Progenitor cell of endocrine pancreas (in vitro differentiated cells): ENCODE data around the gene DACT2. TPM values are rescaled to one million over a fixed set of nuclear protein-coding genes. Genes with fewer than 3 reads are reported as not detected.

ENCODE experiments used
- DNase-seq: peaks from one replicate; pipeline ENCODE4 v3.0.0; 2021; ENCODE audit warnings: low spot score; ENCODE audit not compliant: unreplicated experiment
- H3K27ac Mint-ChIP-seq: 2 replicates; pipeline ENCODE4 v1.8.0; 2021; ENCODE audit warnings: mild to moderate bottlenecking, moderate library complexity, mixed read lengths
- H3K27me3 Mint-ChIP-seq: 2 replicates; pipeline ENCODE4 v1.8.0; 2021; ENCODE audit warnings: mixed read lengths
- H3K36me3 Mint-ChIP-seq: 2 replicates; pipeline ENCODE4 v1.8.0; 2022; ENCODE audit warnings: mixed read lengths; ENCODE audit not compliant: insufficient read depth
- H3K4me1 Mint-ChIP-seq: 2 replicates; pipeline ENCODE4 v1.8.0; 2021; ENCODE audit warnings: low read depth, mixed read lengths
- H3K4me3 Mint-ChIP-seq: 2 replicates; pipeline ENCODE4 v1.8.0; 2021; ENCODE audit warnings: low read depth, mild to moderate bottlenecking, moderate library complexity, mixed read lengths
- H3K9me3 Mint-ChIP-seq: 2 replicates; pipeline ENCODE4 v1.8.0; 2021; ENCODE audit warnings: low read depth, mixed read lengths
- total RNA-seq: library from RNA; stranded (reverse); gene quantifications from 2 replicates; pipeline ENCODE4 v1.2.1, GENCODE V29; 2021
- TF ChIP-seq, protein P1 (sequence below): fragments of 200-600 bp; sonication (generic); IDR thresholded peaks from one replicate; pipeline ENCODE4 v1.5.0; 2021; ENCODE audit warnings: antibody characterized with exemption, mild to moderate bottlenecking; ENCODE audit not compliant: unreplicated experiment

The DACT2 gene
- total RNA-seq, 1 donor from 2014 or later, result 33.2 TPM

DNA sequence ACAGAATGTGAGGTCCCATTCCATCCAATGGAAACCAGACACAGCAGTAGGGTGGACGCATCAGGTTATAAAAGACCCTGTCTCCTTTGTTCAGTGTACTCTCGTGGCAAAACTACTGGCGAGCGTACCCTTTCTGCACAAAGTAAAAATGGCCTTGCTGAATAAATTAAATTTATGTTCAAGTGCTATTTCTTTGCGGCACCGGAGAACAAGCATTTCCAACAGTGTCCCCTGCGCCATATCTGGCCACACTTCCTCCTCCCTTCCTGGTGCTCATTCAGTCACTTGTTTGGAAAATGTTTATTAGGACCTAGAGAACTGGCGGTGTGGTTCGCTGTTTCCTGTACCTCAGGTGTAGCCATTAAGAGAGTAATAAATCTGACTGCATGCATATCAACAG, 46.9 kb upstream of the DACT2 start:
- Mint-ChIP-seq H3K4me1 (peaks cover 14% of the 10 kb centered on the region), H3K27ac (no peak overlapping the region), H3K9me3 (peaks cover under 1% of the 10 kb centered on the region), H3K36me3 (peaks cover 2% of the 10 kb centered on the region), H3K27me3 (peaks cover 24% of the 10 kb centered on the region), H3K4me3 (no peak overlapping the region)
- TF ChIP-seq, protein P1, sequence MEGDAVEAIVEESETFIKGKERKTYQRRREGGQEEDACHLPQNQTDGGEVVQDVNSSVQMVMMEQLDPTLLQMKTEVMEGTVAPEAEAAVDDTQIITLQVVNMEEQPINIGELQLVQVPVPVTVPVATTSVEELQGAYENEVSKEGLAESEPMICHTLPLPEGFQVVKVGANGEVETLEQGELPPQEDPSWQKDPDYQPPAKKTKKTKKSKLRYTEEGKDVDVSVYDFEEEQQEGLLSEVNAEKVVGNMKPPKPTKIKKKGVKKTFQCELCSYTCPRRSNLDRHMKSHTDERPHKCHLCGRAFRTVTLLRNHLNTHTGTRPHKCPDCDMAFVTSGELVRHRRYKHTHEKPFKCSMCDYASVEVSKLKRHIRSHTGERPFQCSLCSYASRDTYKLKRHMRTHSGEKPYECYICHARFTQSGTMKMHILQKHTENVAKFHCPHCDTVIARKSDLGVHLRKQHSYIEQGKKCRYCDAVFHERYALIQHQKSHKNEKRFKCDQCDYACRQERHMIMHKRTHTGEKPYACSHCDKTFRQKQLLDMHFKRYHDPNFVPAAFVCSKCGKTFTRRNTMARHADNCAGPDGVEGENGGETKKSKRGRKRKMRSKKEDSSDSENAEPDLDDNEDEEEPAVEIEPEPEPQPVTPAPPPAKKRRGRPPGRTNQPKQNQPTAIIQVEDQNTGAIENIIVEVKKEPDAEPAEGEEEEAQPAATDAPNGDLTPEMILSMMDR, result no peak
- DNase-seq, result no peak

DNA sequence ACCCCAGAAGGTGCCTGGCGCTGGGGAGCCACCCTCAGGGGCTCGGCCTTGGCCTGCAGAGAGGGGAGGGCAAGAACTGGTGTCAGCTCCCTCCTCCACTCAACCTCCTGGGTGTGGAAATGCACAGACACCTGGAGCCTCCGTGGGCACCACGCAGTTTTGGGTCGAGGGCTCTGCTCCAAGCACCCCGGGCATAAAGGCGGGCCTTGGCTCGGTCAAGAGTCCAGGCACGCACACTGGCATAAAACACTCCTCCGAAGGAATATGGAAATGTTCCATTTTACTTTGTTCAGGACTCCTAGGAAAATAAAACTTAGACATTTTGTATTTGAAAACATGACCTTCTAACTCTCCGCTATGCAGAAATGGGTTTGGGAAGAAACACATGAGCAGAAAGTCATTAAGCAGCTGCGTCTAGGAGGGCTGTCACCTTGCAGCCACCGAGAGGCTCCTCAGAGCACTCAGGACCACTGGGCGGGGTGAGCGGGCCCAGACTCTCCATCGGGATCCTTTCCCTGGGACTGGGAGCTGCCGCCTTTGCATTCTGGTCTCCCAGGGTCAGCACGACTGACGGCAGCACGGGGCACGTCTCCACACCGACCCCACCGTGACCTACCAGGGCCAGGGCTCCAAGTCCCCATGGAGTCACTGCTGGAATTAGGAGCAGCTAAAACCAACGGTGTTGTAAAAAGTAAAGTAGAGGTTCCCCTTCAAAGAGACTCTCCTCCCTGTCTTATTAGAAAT, 46.0 kb upstream of the DACT2 start:
- H3K4me3 Mint-ChIP-seq, result no peak overlapping the region
- H3K4me1 Mint-ChIP-seq, result peaks cover 14% of the 10 kb centered on the region
- H3K9me3 Mint-ChIP-seq, result peaks cover 7% of the 10 kb centered on the region
- no peak for DNase-seq
- H3K36me3 Mint-ChIP-seq, result peaks cover 2% of the 10 kb centered on the region
- H3K27me3 Mint-ChIP-seq, result peaks cover 19% of the 10 kb centered on the region
- H3K27ac Mint-ChIP-seq, result no peak overlapping the region
- TF ChIP-seq, protein P1, result no peak

DNA sequence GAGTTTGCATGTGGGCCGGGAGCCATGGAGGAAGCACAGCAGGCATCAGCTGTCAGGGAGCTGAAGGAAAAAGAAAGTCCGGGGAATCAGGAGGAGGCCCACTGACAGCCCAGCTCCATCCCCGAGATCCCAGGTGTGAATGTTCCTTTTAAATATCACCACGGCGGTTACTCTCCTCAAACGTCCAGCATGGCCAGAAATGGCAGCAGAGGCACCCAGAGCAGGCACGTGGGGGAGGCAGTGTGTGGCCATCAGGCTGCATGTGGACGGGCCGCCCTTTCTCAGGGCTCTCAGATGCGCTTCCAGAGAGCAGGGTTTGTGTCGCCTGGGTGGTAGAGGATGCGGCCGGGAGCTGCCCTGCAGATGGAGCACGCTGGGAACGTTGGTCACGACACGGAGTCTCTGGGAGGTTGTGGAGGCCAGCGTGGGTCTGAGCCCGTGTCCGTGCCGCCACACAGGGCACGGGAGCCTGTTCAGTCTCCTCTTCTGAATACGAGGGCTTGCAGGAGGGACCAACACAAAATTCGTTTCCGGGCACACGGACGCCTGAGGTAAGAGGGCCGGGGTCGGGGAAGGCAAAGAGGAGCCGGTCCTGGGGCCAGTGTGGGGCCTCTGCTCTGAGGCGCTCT, 45.3 kb upstream of the DACT2 start:
- Mint-ChIP-seq H3K36me3 (peaks cover 3% of the 10 kb centered on the region), H3K4me3 (no peak overlapping the region), H3K27ac (no peak overlapping the region), H3K4me1 (peaks cover 12% of the 10 kb centered on the region), H3K27me3 (peaks cover 16% of the 10 kb centered on the region), H3K9me3 (peaks cover 9% of the 10 kb centered on the region)
- DNase-seq, result no peak
- TF ChIP-seq, protein P1, result no peak

DNA sequence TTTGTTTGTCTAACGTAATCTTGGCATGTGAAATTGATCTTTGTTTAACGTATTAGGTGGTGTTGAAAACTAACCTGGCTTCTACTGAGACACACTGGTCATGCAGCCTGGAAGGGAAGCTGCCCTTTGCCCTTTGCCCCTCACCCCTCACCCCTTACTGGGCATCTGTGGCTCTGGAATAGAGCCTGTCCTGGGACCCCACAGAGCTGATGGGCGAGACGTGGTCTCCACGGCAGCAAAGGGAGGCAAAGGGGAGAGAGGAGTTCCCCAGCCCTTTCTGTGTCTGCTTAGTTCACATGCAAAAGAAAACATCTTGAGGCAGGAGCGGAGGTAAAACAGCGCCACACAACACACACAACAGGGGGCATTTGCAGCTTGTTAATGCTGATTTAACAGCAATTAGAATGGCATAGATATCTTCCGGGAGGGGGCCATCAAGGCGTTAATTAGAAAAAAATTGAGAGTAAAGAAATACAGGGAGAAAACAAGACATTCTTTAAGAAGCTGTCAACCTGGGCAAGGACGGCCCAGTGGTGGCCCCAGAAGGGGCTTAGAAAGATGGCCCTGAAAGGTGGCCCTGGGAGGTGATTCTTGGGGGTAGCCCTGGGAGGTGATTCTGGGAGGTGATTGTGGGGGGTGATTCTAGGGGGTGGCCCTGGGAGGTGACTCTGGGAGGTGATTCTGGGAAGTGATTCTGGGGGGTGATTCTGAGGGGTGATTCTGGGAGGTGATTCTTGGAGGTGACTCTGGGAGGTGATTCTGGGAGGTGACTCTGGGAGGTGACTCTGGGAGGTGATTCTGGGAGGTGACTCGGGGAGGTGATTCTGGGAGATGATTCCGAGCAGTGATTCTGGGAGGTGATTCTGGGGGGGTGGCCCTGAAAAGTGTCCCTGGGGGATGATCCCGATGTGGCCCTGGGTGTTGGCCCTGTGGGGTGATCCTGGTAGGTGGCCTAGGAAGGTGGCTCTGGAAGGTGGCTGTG, 44.5 kb upstream of the DACT2 start:
- TF ChIP-seq, protein P1, result no peak
- peaks cover 16% of the 10 kb centered on the region for H3K27me3 Mint-ChIP-seq
- H3K9me3 Mint-ChIP-seq, result peaks cover 16% of the 10 kb centered on the region
- no peak overlapping the region for H3K27ac Mint-ChIP-seq
- no peak for DNase-seq
- H3K4me3 Mint-ChIP-seq, result no peak overlapping the region
- peaks cover 12% of the 10 kb centered on the region for H3K4me1 Mint-ChIP-seq
- peaks cover 4% of the 10 kb centered on the region for H3K36me3 Mint-ChIP-seq

DNA sequence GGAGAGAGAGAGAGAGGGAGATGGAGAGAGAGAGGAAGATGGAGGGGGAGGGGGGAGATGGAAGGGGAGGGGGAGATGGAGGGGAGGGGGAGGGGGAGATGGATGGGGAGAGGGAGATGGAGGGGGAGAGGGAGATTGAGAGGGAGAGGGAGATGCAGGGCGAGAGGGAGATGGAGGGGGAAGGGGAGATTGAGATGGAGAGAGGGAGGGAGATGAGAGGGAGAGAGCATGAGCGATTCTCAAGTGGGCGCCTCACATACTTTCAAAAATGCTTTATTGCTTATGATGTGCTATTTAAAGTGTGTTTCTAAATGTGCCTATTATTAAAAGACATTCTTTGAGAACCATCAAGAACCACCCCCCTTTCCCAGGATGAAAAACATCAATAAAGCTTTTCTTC, 43.7 kb upstream of the DACT2 start:
- Mint-ChIP-seq H3K27me3 (peaks cover 14% of the 10 kb centered on the region), H3K9me3 (peaks cover 16% of the 10 kb centered on the region), H3K27ac (no peak overlapping the region), H3K4me1 (peaks cover 12% of the 10 kb centered on the region), H3K4me3 (no peak overlapping the region), H3K36me3 (peaks cover 4% of the 10 kb centered on the region)
- DNase-seq, result no peak
- TF ChIP-seq, protein P1, result no peak
